HCT116 (cell line): Measurements from ENCODE around the gene NDUFS6.

ENCODE experiments used
- EGR1 ChIP-seq: IDR thresholded peaks from 2 replicates; pipeline ENCODE4 v1.6.1; 2012; ENCODE audit warnings: low read depth
- ELF1 ChIP-seq: IDR thresholded peaks from 2 replicates; pipeline ENCODE4 v1.6.1; 2012; ENCODE audit warnings: low read depth, borderline replicate concordance
- EZH2 ChIP-seq: fragments of 200-600 bp; sonication (generic); IDR thresholded peaks from 2 replicates; pipeline ENCODE4 v1.6.1; 2017; ENCODE audit warnings: antibody characterized with exemption, mixed run types
- POLR2A ChIP-seq: IDR thresholded peaks from 2 replicates; pipeline ENCODE4 v1.7.0; 2011; ENCODE audit warnings: borderline replicate concordance; ENCODE audit not compliant: insufficient read depth, insufficient read length; ENCODE audit errors: extremely low read depth
- POLR2AphosphoS5 ChIP-seq: IDR thresholded peaks from 2 replicates; pipeline ENCODE4 v1.6.1; 2011; ENCODE audit warnings: mild to moderate bottlenecking, low read depth, low read length, moderate library complexity
- SRF ChIP-seq: IDR thresholded peaks from 2 replicates; pipeline ENCODE4 v1.6.1; 2012; ENCODE audit warnings: low read depth
- ZNF274 ChIP-seq: fragments of 200-500 bp; sonication (Bioruptor generic); IDR thresholded peaks from 2 replicates; pipeline ENCODE4 v1.6.1; 2014; ENCODE audit warnings: mild to moderate bottlenecking, low read depth, low read length, inconsistent platforms
- TF ChIP-seq, protein P1 (sequence below), 3 experiments: fragments of 200-600 bp in 1 of 3; sonication (generic) in 1 of 3; IDR thresholded peaks in 2 of 3; conservative IDR thresholded peaks in 1 of 3; 2 replicates each; pipeline ENCODE4 v1.5.1; 2012 to 2017; ENCODE audit warnings: low read depth in 2 of 3, low read length in 2 of 3, antibody characterized with exemption in 1 of 3, borderline replicate concordance in 1 of 3, control low read depth in 1 of 3, mild to moderate bottlenecking in 1 of 3, mixed read lengths in 1 of 3, mixed run types in 1 of 3, moderate library complexity in 1 of 3; ENCODE audit not compliant: insufficient read depth in 1 of 3

DNA sequence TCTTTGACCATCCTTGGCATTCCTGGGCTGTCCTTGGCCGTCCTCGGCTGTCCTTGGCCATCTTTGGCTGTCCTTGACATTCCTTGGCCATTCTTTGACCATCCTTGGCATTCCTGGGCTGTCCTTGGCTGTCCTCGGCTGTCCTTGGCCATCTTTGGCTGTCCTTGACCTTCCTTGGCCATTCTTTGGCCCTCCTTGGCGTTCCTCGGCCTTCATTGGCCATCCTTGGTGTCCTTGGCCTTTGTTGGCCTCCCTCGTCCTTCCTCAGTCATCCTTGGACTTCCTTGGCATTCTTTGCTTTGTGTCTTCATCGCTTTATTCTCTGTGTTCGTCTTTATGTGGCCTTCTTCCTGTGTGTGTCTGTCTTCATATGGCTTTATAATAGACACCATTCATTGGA, 20.7 kb downstream of the NDUFS6 start:
- TF ChIP-seq SRF, result no peak
- TF ChIP-seq, protein P1, sequence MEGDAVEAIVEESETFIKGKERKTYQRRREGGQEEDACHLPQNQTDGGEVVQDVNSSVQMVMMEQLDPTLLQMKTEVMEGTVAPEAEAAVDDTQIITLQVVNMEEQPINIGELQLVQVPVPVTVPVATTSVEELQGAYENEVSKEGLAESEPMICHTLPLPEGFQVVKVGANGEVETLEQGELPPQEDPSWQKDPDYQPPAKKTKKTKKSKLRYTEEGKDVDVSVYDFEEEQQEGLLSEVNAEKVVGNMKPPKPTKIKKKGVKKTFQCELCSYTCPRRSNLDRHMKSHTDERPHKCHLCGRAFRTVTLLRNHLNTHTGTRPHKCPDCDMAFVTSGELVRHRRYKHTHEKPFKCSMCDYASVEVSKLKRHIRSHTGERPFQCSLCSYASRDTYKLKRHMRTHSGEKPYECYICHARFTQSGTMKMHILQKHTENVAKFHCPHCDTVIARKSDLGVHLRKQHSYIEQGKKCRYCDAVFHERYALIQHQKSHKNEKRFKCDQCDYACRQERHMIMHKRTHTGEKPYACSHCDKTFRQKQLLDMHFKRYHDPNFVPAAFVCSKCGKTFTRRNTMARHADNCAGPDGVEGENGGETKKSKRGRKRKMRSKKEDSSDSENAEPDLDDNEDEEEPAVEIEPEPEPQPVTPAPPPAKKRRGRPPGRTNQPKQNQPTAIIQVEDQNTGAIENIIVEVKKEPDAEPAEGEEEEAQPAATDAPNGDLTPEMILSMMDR (IDR thresholded peaks at IDR 0.05 in 2 of 3, conservative IDR thresholded peaks at IDR 0.05 in 1 of 3; ENCODE audit: borderline replicate concordance in 1 of 3, insufficient read depth in 1 of 3, low read depth in 2 of 3, low read length in 2 of 3), result no peak
- TF ChIP-seq POLR2AphosphoS5, result no peak
- no peak for TF ChIP-seq EZH2
- no peak for TF ChIP-seq ZNF274
- no peak for TF ChIP-seq EGR1
- TF ChIP-seq ELF1, result no peak
- TF ChIP-seq POLR2A, result no peak
